Ectodermal cell (in vitro differentiated cells): ENCODE results near the gene KCNJ4.

Experiments
- H3K27ac ChIP-seq: 2 replicates; pipeline ENCODE4 v1.7.0; 2013; ENCODE audit warnings: mild to moderate bottlenecking, low read depth, low read length; ENCODE audit not compliant: insufficient read depth, poor library complexity, severe bottlenecking
- H3K27me3 ChIP-seq: 2 replicates; pipeline ENCODE4 v1.7.0; 2013; ENCODE audit warnings: mild to moderate bottlenecking, low read length; ENCODE audit not compliant: insufficient read depth, control insufficient read depth, poor library complexity, severe bottlenecking
- H3K36me3 ChIP-seq: one replicate; pipeline ENCODE4 v1.7.0; 2013; ENCODE audit warnings: low read length; ENCODE audit not compliant: control insufficient read depth, insufficient read depth
- H3K4me1 ChIP-seq: one replicate; pipeline ENCODE4 v1.7.0; 2013; ENCODE audit warnings: low read length; ENCODE audit not compliant: control insufficient read depth, insufficient read depth
- H3K4me3 ChIP-seq: 2 replicates; pipeline ENCODE4 v1.7.0; 2013; ENCODE audit warnings: low read depth, low read length, control low read depth; ENCODE audit not compliant: insufficient read depth
- H3K9me3 ChIP-seq: 2 replicates; pipeline ENCODE4 v1.7.0; 2013; ENCODE audit warnings: mild to moderate bottlenecking, low read length, moderate library complexity; ENCODE audit not compliant: control insufficient read depth
- WGBS, 2 experiments: methylation state at CpG; one replicate each; pipeline ENCODE4 v1.1.7; 2013; ENCODE audit warnings: missing lambda C conversion rate in 2 of 2; 5-methylcytosine and 5-hydroxymethylcytosine counted together

KCNJ4 gene

GRCh38 chr22:38442967-38443627, 11.9 kb downstream of the KCNJ4 start:
- H3K27ac ChIP-seq, result no peak overlapping the region
- 82 to 83% methylated on average over 13 of the region's 13 CpGs for WGBS, 2 experiments
- H3K9me3 ChIP-seq, result no peaks in the 10 kb centered on the region
- no peak overlapping the region for H3K4me3 ChIP-seq
- no peaks in the 10 kb centered on the region for H3K27me3 ChIP-seq
- H3K4me1 ChIP-seq, result no peaks in the 10 kb centered on the region
- no peaks in the 10 kb centered on the region for H3K36me3 ChIP-seq

GRCh38 chr22:38441620-38442287, 13.2 kb downstream of the KCNJ4 start:
- Histone ChIP-seq H3K4me1 (no peaks in the 10 kb centered on the region), H3K36me3 (no peaks in the 10 kb centered on the region), H3K27ac (no peak overlapping the region), H3K4me3 (no peak overlapping the region), H3K9me3 (no peaks in the 10 kb centered on the region), H3K27me3 (no peaks in the 10 kb centered on the region)
- 87 to 89% methylated on average over 16 of the region's 16 CpGs for WGBS, 2 experiments

GRCh38 chr22:38440747-38441350, 14.2 kb downstream of the KCNJ4 start:
- Histone ChIP-seq H3K27ac (no peak overlapping the region), H3K27me3 (no peaks in the 10 kb centered on the region), H3K9me3 (no peaks in the 10 kb centered on the region), H3K36me3 (no peaks in the 10 kb centered on the region), H3K4me1 (no peaks in the 10 kb centered on the region), H3K4me3 (no peak overlapping the region)
- WGBS, 2 experiments, result 88 to 89% methylated on average over 14 of the region's 14 CpGs

- Histone ChIP-seq H3K36me3 (no peaks in the 10 kb centered on the region), H3K4me1 (no peaks in the 10 kb centered on the region), H3K27ac (no peak overlapping the region), H3K27me3 (no peaks in the 10 kb centered on the region), H3K4me3 (no peak overlapping the region), H3K9me3 (no peaks in the 10 kb centered on the region)
- 93 to 96% methylated on average over 9 of the region's 9 CpGs for WGBS, 2 experiments
Observed at GRCh38 chr22:38437416-38437815, 17.6 kb downstream of the KCNJ4 start.

GRCh38 chr22:38436629-38437395, 18.2 kb downstream of the KCNJ4 start:
- Histone ChIP-seq H3K4me1 (no peaks in the 10 kb centered on the region), H3K27me3 (no peaks in the 10 kb centered on the region), H3K4me3 (no peak overlapping the region), H3K27ac (no peak overlapping the region), H3K36me3 (no peaks in the 10 kb centered on the region), H3K9me3 (no peaks in the 10 kb centered on the region)
- 91% methylated on average over 15 of the region's 15 CpGs for WGBS, 2 experiments

GRCh38 chr22:38435965-38436364, 19.0 kb downstream of the KCNJ4 start:
- Histone ChIP-seq H3K4me3 (no peak overlapping the region), H3K4me1 (peaks cover 4% of the 10 kb centered on the region), H3K36me3 (no peaks in the 10 kb centered on the region), H3K27ac (no peak overlapping the region), H3K27me3 (no peaks in the 10 kb centered on the region), H3K9me3 (no peaks in the 10 kb centered on the region)
- 75 to 77% methylated on average over 4 of the region's 4 CpGs for WGBS, 2 experiments

GRCh38 chr22:38435010-38435409, 20.0 kb downstream of the KCNJ4 start:
- Histone ChIP-seq H3K4me3 (no peak overlapping the region), H3K27me3 (no peaks in the 10 kb centered on the region), H3K27ac (no peak overlapping the region), H3K9me3 (no peaks in the 10 kb centered on the region), H3K4me1 (peaks cover 4% of the 10 kb centered on the region), H3K36me3 (no peaks in the 10 kb centered on the region)
- 77% methylated on average over 4 of the region's 4 CpGs for WGBS, 2 experiments

GRCh38 chr22:38433871-38434270, 21.1 kb downstream of the KCNJ4 start:
- Histone ChIP-seq H3K36me3 (no peaks in the 10 kb centered on the region), H3K9me3 (no peaks in the 10 kb centered on the region), H3K27ac (no peak overlapping the region), H3K4me1 (peaks cover 8% of the 10 kb centered on the region), H3K4me3 (no peak overlapping the region), H3K27me3 (no peaks in the 10 kb centered on the region)
- 88 to 89% methylated on average over 8 of the region's 8 CpGs for WGBS, 2 experiments

- Histone ChIP-seq H3K4me1 (peaks cover 8% of the 10 kb centered on the region), H3K4me3 (no peak overlapping the region), H3K36me3 (no peaks in the 10 kb centered on the region), H3K27ac (no peak overlapping the region), H3K27me3 (no peaks in the 10 kb centered on the region), H3K9me3 (no peaks in the 10 kb centered on the region)
- WGBS, 2 experiments, result 100% methylated on average over 1 of the region's 1 CpG
Observed at GRCh38 chr22:38432264-38432663, 22.7 kb downstream of the KCNJ4 start.
